Gastroesophageal sphincter (tissue), 4 donors: ENCODE data around the gene AFG3L2. TPM values are rescaled to one million over a fixed set of nuclear protein-coding genes. Genes with fewer than 3 reads are reported as not detected.

ENCODE experiments used
- ATAC-seq: fragments of 150-250 bp; one replicate; pipeline ENCODE4 v1.9.1; 2016; ENCODE audit warnings: mild to moderate bottlenecking, moderate library complexity
- H3K27ac ChIP-seq, 4 donors: fragments of 200-600 bp; sonication (generic) in 3 of 4; 1 replicate in 3 of 4; 2 replicates in 1 of 4; pipeline ENCODE4 v1.5.1; 2016 to 2019
- H3K27me3 ChIP-seq: fragments of 200-600 bp; sonication (generic); one replicate; pipeline ENCODE4 v1.5.1; 2019
- H3K36me3 ChIP-seq, 2 donors: fragments of 200-600 bp; sonication (generic); one replicate each; pipeline ENCODE4 v1.5.1; 2019; ENCODE audit warnings: control low read depth in 1 of 2
- H3K4me1 ChIP-seq, 3 donors: fragments of 200-600 bp; sonication (generic); 1 replicate in 2 of 3; 2 replicates in 1 of 3; pipeline ENCODE4 v1.5.1; 2016 to 2019; ENCODE audit warnings: control low read depth in 2 of 3
- H3K4me3 ChIP-seq, 2 donors: fragments of 200-600 bp; sonication (generic); one replicate each; pipeline ENCODE4 v1.5.1; 2019; ENCODE audit warnings: mild to moderate bottlenecking in 1 of 2, moderate library complexity in 1 of 2
- H3K9me3 ChIP-seq, 3 donors: fragments of 200-600 bp; sonication (generic); one replicate each; pipeline ENCODE4 v1.5.1; 2017 to 2019; ENCODE audit warnings: control low read depth in 2 of 3
- CTCF ChIP-seq, 4 experiments: fragments of 200-600 bp in 2 of 4; fragments of 450-650 bp in 2 of 4; sonication (generic) in 1 of 4; IDR thresholded peaks; one replicate each; pipeline ENCODE4 v1.5.1; 2017 to 2019; ENCODE audit warnings: antibody characterized with exemption in 4 of 4, mild to moderate bottlenecking in 2 of 4, moderate library complexity in 2 of 4
- EP300 ChIP-seq: sonication (generic); formaldehyde crosslinking; IDR thresholded peaks from one replicate; pipeline ENCODE4 v1.6.1; 2017; ENCODE audit warnings: antibody characterized with exemption, mild to moderate bottlenecking
- POLR2A ChIP-seq, 2 donors: fragments of 450-650 bp; IDR thresholded peaks; one replicate each; pipeline ENCODE4 v1.6.1; 2017; ENCODE audit warnings: antibody characterized with exemption in 2 of 2, mild to moderate bottlenecking in 2 of 2, moderate library complexity in 1 of 2
- POLR2AphosphoS5 ChIP-seq: sonication (generic); formaldehyde crosslinking; IDR thresholded peaks from one replicate; pipeline ENCODE4 v1.6.1; 2017; ENCODE audit warnings: antibody characterized with exemption
- WGBS, 2 donors: methylation state at CpG; one replicate each; pipeline ENCODE4 v1.1.5; 2018; ENCODE audit warnings: low coverage in 1 of 2; 5-methylcytosine and 5-hydroxymethylcytosine counted together
- total RNA-seq, 4 donors: library from RNA; depleted of rRNA; stranded (reverse); fragments of >200 nt; gene quantifications; one replicate each; pipeline ENCODE4 v1.1.0, GENCODE V29; 2016

The AFG3L2 gene
- total RNA-seq, 4 donors from 2014 or later: 38.4 to 52.9 (median 40.8) TPM

GRCh38 chr18:12329125-12329698, 47.8 kb downstream of the AFG3L2 start:
- Histone ChIP-seq H3K4me1 (peaks cover 0 to 30% (median 4%) of the 10 kb centered on the region in 3 donors), H3K4me3 (no peak overlapping the region), H3K9me3 (no peaks in the 10 kb centered on the region), H3K36me3 (peaks cover 0 to 85% of the 10 kb centered on the region in 2 donors), H3K27ac (no peak overlapping the region), H3K27me3 (no peaks in the 10 kb centered on the region)
- 82 to 92% methylated on average over 3 to 11 of the region's 11 CpGs for WGBS, 2 donors
- TF ChIP-seq EP300 (no peak), CTCF (IDR thresholded peaks at IDR 0.05) (no peak), POLR2AphosphoS5 (no peak), POLR2A (IDR thresholded peaks at IDR 0.05) (no peak)
- ATAC-seq: no peak

- WGBS, 2 donors: 95% methylated on average over 3 of the region's 4 CpGs; no CpG with 5 or more reads in 1 of the 2 donors
- H3K36me3 ChIP-seq: peaks cover 0 to 85% of the 10 kb centered on the region in 2 donors
- TF ChIP-seq POLR2AphosphoS5 (no peak), CTCF (IDR thresholded peaks at IDR 0.05) (no peak), EP300 (no peak), POLR2A (IDR thresholded peaks at IDR 0.05) (no peak)
- H3K27me3 ChIP-seq: no peaks in the 10 kb centered on the region
- no peaks in the 10 kb centered on the region for H3K9me3 ChIP-seq
- no peak for ATAC-seq
- H3K27ac ChIP-seq: peak overlapping the region in 3 of 4 donors; percentile 64 to 81 (median 71)
- H3K4me1 ChIP-seq: peaks cover 0 to 23% (median 4%) of the 10 kb centered on the region in 3 donors
- no peak overlapping the region for H3K4me3 ChIP-seq
Measured at GRCh38 chr18:12328179-12328823, 48.7 kb downstream of the AFG3L2 start.

- H3K27me3 ChIP-seq: no peaks in the 10 kb centered on the region
- TF ChIP-seq CTCF (IDR thresholded peaks at IDR 0.05) (peak in 3 of 4 experiments; percentile 64 to 78 (median 65)), POLR2AphosphoS5 (peak; percentile 43), EP300 (no peak), POLR2A (IDR thresholded peaks at IDR 0.05) (no peak)
- no peak overlapping the region for H3K4me3 ChIP-seq
- peaks cover 0 to 91% of the 10 kb centered on the region in 2 donors for H3K36me3 ChIP-seq
- H3K9me3 ChIP-seq: no peaks in the 10 kb centered on the region
- peaks cover 0 to 23% (median 4%) of the 10 kb centered on the region in 3 donors for H3K4me1 ChIP-seq
- ATAC-seq: peak; percentile 78
- WGBS, 2 donors: 36 to 60% methylated on average over 1 to 3 of the region's 11 CpGs
- peak overlapping the region in 3 of 4 donors; percentile 64 to 81 (median 71) for H3K27ac ChIP-seq
Measured at GRCh38 chr18:12327510-12328178, 49.4 kb downstream of the AFG3L2 start.

GRCh38 chr18:12326711-12327460, 50.1 kb downstream of the AFG3L2 start:
- WGBS, 2 donors: 73 to 77% methylated on average over 2 to 7 of the region's 12 CpGs
- ATAC-seq: no peak
- H3K27me3 ChIP-seq: no peaks in the 10 kb centered on the region
- no peak overlapping the region for H3K4me3 ChIP-seq
- no peaks in the 10 kb centered on the region for H3K9me3 ChIP-seq
- H3K4me1 ChIP-seq: peaks cover 0 to 25% (median 7%) of the 10 kb centered on the region in 3 donors
- H3K36me3 ChIP-seq: peaks cover 0 to 98% of the 10 kb centered on the region in 2 donors
- TF ChIP-seq CTCF (IDR thresholded peaks at IDR 0.05): no peak
- no peak for TF ChIP-seq POLR2AphosphoS5
- H3K27ac ChIP-seq: peak overlapping the region in 3 of 4 donors; percentile 64 to 81 (median 71)
